ENCODE measurements around the gene RGCC. TPM values are rescaled to one million over a fixed set of nuclear protein-coding genes. Genes with fewer than 3 reads are reported as not detected.

Gene RGCC
- total RNA-seq, 1 donor from 2014 or later: 184 TPM

DNA sequence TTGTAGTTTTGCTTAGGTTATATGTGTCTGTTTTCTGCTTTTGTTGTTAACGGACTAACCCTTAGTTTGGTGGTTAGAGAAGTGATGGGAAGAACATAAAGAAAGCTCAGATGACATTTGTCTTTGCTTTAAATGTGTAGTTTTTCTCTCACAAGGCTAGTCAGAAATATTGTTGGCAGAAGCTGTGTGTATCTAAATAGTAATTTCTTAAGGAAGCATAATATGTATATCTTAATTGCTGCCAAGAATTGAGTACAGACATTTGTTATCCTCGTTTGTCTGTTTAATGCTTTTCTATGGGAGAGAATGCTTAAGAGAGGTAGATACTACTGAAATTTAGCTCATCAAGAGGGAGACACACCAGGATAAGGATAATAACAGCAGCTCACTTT is 2.7 kb downstream of the RGCC start:
- DNase-seq (ENCODE audit: low spot score in 2 of 2): no peak
- peaks cover 0 to 33% of the 10 kb centered on the region in 2 donors for H3K4me1 ChIP-seq
- no peaks in the 10 kb centered on the region for H3K27me3 ChIP-seq
- intact Hi-C loops (cut with DNase I): no loop called here
- peaks cover 0 to 41% of the 10 kb centered on the region in 2 donors for H3K36me3 ChIP-seq
- H3K4me3 ChIP-seq: peak overlapping the region; percentile 80 to 99
- H3K27ac ChIP-seq: no peak overlapping the region
- no peaks in the 10 kb centered on the region for H3K9me3 ChIP-seq
- TF ChIP-seq, protein P1, sequence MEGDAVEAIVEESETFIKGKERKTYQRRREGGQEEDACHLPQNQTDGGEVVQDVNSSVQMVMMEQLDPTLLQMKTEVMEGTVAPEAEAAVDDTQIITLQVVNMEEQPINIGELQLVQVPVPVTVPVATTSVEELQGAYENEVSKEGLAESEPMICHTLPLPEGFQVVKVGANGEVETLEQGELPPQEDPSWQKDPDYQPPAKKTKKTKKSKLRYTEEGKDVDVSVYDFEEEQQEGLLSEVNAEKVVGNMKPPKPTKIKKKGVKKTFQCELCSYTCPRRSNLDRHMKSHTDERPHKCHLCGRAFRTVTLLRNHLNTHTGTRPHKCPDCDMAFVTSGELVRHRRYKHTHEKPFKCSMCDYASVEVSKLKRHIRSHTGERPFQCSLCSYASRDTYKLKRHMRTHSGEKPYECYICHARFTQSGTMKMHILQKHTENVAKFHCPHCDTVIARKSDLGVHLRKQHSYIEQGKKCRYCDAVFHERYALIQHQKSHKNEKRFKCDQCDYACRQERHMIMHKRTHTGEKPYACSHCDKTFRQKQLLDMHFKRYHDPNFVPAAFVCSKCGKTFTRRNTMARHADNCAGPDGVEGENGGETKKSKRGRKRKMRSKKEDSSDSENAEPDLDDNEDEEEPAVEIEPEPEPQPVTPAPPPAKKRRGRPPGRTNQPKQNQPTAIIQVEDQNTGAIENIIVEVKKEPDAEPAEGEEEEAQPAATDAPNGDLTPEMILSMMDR (IDR thresholded peaks at IDR 0.05): no peak

DNA sequence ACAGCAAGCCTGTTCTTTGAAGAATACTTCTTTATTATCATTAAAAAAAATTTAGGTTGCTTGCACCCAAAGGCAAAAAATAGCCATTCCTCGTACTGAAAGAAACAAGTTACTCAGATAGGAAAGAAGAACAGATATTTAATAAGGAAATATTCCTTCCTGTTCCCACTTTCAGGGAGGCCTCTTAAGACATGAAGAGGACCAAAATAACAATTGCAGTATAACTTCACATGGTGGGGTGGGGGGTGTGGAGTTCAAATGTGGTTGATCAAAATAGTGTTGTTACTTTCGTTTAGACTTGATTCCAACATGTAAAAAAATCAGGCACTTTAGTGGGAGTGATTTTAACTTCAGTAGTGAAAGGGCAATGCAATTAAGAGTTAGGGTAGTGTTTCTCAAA is 3.6 kb downstream of the RGCC start:
- Histone ChIP-seq H3K4me3 (peak overlapping the region in 1 of 2 donors; percentile 99), H3K9me3 (no peaks in the 10 kb centered on the region), H3K36me3 (peaks cover 0 to 41% of the 10 kb centered on the region in 2 donors), H3K4me1 (peaks cover 0 to 38% of the 10 kb centered on the region in 2 donors), H3K27me3 (no peaks in the 10 kb centered on the region), H3K27ac (no peak overlapping the region)
- intact Hi-C loops (cut with DNase I): no loop called here
- TF ChIP-seq, protein P1 (IDR thresholded peaks at IDR 0.05): no peak
- no peak for DNase-seq (ENCODE audit: low spot score in 2 of 2)

DNA sequence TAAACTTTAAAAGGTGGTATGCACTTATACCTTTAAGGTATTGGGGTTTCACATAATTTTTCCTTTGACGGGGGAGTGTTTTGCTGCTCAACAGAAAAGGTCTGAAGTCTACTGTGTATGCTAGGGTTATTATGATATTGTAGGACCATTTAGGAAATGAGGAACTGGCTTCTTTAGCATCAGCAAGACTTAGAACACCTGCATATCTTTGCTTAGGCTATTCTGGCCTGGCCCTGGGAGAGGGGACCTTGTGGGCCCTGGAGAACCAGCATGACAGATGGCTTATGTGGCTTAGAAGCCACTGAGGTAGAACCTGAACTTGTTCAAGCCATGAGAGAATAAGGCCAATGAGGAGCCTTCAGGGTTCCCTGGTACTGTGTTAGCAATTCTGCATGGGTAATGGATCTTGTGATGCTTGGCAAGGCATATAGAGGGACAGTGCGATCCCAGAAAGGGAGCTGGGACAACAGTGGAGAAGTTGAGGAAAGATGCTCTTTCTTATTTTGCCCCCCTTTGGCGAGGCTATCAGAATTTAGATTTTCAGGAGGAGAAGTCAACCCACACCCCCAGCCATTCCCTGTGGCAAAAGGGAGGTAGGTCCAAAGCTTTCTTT is 4.3 kb downstream of the RGCC start:
- H3K4me1 ChIP-seq: peaks cover 0 to 42% of the 10 kb centered on the region in 2 donors

DNA sequence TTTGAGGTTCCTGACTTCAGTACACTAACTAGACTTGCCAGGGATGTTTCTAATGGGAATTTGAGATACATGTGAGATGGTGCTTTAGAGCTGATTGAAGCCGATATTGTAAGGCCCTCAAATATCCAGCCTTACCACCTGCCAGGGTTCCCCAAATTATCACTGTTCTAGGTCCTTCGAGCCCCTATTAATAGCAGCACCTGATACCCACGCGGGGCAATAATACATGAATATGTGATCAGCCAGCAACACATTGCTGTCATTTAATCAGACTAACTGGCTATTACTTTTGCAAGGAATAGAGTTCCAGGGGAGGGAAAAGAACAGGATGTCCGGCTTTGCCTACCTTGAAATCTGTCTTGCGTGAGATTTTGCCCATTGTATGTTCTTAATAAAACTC is 5.1 kb downstream of the RGCC start:
- no peaks in the 10 kb centered on the region for H3K9me3 ChIP-seq
- H3K4me3 ChIP-seq: peak overlapping the region in 1 of 2 donors; percentile 15
- no peaks in the 10 kb centered on the region for H3K27me3 ChIP-seq
- TF ChIP-seq, protein P1 (IDR thresholded peaks at IDR 0.05): no peak
- intact Hi-C loops (cut with DNase I): no loop called here
- H3K27ac ChIP-seq: peak overlapping the region in 1 of 2 donors; percentile 51
- H3K36me3 ChIP-seq: peaks cover 0 to 41% of the 10 kb centered on the region in 2 donors
- DNase-seq (ENCODE audit: low spot score in 2 of 2): no peak
- H3K4me1 ChIP-seq: peaks cover 5 to 39% of the 10 kb centered on the region in 2 donors

More for the DNA sequence above, 4.3 kb downstream of the RGCC start:
- H3K27me3 ChIP-seq: no peaks in the 10 kb centered on the region
- TF ChIP-seq, protein P1 (IDR thresholded peaks at IDR 0.05): no peak
- H3K9me3 ChIP-seq: no peaks in the 10 kb centered on the region
- intact Hi-C loops (cut with DNase I): no loop called here
- peaks cover 0 to 41% of the 10 kb centered on the region in 2 donors for H3K36me3 ChIP-seq
- H3K4me3 ChIP-seq: no peak overlapping the region
- peak overlapping the region in 1 of 2 donors; percentile 51 for H3K27ac ChIP-seq
- no peak for DNase-seq (ENCODE audit: low spot score in 2 of 2)

DNA sequence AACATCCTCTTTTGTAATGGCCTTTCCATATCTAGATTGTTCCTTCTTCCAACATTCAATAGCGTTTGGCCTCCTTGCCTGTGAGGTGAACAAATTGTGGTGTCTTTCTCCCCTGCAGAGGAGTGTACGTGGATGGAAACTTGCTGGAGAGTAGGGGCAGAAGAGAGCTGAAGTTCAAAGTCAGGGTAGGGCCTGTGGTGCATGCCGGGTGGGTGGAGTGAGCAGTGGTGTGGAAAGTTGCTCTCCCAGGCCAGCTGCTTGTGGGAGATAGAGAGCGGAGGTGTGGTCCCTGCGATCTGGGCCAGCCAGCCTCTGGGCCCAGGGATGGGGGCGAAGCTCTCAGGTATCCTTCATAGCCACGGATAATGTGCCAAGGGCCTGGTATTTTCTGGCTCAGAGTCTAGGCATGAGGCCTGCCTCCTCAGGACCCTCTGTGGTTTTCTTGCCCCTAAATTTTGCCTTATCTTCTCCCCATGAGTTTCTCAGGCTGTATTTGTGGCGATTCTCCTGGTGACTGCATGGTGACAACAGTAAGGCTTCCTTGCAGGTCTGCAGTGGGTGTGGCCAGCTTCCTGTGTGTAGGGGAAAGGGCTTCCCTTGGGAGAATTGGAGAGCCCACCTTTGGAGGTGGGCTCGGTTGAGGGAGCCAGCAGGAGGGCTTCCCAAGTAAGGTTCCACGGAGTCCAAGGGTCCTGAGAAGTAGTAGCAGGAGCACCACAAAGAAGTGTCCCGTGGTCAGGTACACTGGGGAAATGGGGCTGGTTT is 6.7 kb downstream of the RGCC start:
- intact Hi-C loops (cut with DNase I): no loop called here
- Histone ChIP-seq H3K27me3 (no peaks in the 10 kb centered on the region), H3K27ac (peak overlapping the region; percentile 75 to 80), H3K36me3 (peaks cover 6 to 57% of the 10 kb centered on the region in 2 donors), H3K4me3 (no peak overlapping the region), H3K4me1 (peaks cover 5 to 42% of the 10 kb centered on the region in 2 donors), H3K9me3 (no peaks in the 10 kb centered on the region)
- TF ChIP-seq, protein P1 (IDR thresholded peaks at IDR 0.05): no peak
- DNase-seq (ENCODE audit: low spot score in 2 of 2): no peak
